ENCODE measurements around the gene SLC35E3.

GRCh38 chr12:68781728-68782127, 35.8 kb downstream of the SLC35E3 start:
- TF ChIP-seq EZH2 (IDR thresholded peaks at IDR 0.05; ENCODE audit: insufficient read depth, poor library complexity, severe bottlenecking) = no peak
- TF ChIP-seq EZH2phosphoT487 (IDR thresholded peaks at IDR 0.05; ENCODE audit: insufficient read depth, low read depth) = no peak
